Stimulated activated naive B cell treated with anti-CD40 and anti-IgM and Interleukin-4, amounts not matched to agents 10 μg/mL and 1 μg/mL and 100 μg/mL, for 72 hours (primary cell): ENCODE results near the gene REC8.

Experiments used
- ATAC-seq, 2 donors: fragments of 150-1000 bp; cut with Tn5 transposase; replicated peaks; 2 replicates each; pipeline ENCODE4 v1.10.0; 2021; ENCODE audit warnings: moderate library complexity in 1 of 2
- DNase-seq: peaks from one replicate; pipeline ENCODE4 v3.0.0; 2021
- H3K27ac Mint-ChIP-seq: one replicate; pipeline ENCODE4 v1.8.0; 2022; ENCODE audit warnings: mild to moderate bottlenecking, mixed read lengths
- H3K27me3 Mint-ChIP-seq, 2 donors: one replicate each; pipeline ENCODE4 v1.8.0; 2022; ENCODE audit warnings: mixed read lengths in 2 of 2
- H3K36me3 Mint-ChIP-seq, 2 donors: one replicate each; pipeline ENCODE4 v1.8.0; 2022; ENCODE audit warnings: mixed read lengths in 2 of 2, mild to moderate bottlenecking in 1 of 2
- H3K4me1 Mint-ChIP-seq, 2 donors: one replicate each; pipeline ENCODE4 v1.8.0; 2022; ENCODE audit warnings: mixed read lengths in 2 of 2, mild to moderate bottlenecking in 1 of 2
- H3K4me3 Mint-ChIP-seq, 2 donors: one replicate each; pipeline ENCODE4 v1.8.0; 2022; ENCODE audit warnings: mild to moderate bottlenecking in 2 of 2, mixed read lengths in 2 of 2, moderate library complexity in 1 of 2
- H3K9me3 Mint-ChIP-seq, 2 donors: one replicate each; pipeline ENCODE4 v1.8.0; 2022; ENCODE audit warnings: mixed read lengths in 2 of 2, mild to moderate bottlenecking in 1 of 2

REC8 gene

DNA sequence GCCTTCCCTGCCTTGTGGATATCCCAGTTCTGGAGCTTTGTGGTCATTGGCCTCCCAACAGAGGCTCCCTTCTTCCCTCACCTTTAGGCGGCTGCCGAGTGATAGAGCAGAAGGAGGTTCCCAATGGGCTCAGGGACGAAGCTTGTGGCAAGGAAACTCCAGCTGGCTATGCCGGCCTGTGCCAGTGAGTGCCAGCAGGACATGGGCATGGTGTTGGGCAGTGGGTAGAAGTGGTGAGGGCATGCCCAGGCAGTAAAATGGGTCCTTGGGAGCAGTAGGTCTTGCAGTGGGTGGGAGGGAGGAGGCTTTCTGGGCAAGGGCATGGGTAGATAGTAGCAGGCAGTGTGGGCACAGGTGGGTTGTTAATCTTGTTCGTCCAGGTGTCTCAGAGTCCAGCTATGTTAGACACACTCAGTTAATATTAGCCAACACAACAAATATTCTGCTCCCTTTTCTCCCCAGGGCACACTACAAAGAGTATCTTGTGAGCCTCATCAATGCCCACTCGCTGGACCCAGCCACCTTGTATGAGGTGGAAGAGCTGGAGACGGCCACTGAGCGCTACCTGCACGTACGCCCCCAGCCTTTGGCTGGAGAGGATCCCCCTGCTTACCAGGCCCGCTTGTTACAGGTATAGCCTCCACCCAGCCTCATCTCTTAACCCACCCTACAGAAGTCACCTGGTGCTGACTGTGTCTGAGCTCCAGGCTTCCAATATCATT, 11.9 kb upstream of the REC8 start:
- Mint-ChIP-seq H3K4me3 (no peak overlapping the region), H3K4me1 (peaks cover 36 to 51% of the 10 kb centered on the region in 2 donors)

DNA sequence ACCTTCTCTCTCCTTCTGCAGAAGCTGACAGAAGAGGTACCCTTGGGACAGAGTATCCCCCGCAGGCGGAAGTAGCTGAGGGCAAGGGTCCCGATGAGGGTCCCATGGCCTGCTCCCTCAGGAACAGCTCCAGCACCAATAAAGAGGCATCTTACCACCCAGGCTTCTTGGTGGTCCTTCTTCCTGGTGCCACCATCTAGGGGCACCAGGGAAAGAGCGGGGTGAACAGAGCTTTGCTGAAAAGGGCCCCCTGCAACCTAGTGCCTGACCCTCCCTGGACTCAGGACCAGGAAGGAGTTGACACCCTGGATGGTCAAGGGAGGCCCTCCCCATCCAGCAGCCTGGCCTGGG, 11.4 kb upstream of the REC8 start:
- no peak for ATAC-seq
- Mint-ChIP-seq H3K4me1 (peaks cover 39 to 57% of the 10 kb centered on the region in 2 donors), H3K27me3 (no peaks in the 10 kb centered on the region), H3K4me3 (no peak overlapping the region), H3K36me3 (peaks cover 69 to 74% of the 10 kb centered on the region in 2 donors), H3K27ac (peak overlapping the region; percentile 94), H3K9me3 (no peaks in the 10 kb centered on the region)
- DNase-seq, result no peak

More for the DNA sequence above, 11.9 kb upstream of the REC8 start:
- Mint-ChIP-seq H3K27ac (peak overlapping the region; percentile 94), H3K9me3 (no peaks in the 10 kb centered on the region), H3K36me3 (peaks cover 69 to 73% of the 10 kb centered on the region in 2 donors), H3K27me3 (no peaks in the 10 kb centered on the region)
- ATAC-seq (no peak), DNase-seq (no peak)

DNA sequence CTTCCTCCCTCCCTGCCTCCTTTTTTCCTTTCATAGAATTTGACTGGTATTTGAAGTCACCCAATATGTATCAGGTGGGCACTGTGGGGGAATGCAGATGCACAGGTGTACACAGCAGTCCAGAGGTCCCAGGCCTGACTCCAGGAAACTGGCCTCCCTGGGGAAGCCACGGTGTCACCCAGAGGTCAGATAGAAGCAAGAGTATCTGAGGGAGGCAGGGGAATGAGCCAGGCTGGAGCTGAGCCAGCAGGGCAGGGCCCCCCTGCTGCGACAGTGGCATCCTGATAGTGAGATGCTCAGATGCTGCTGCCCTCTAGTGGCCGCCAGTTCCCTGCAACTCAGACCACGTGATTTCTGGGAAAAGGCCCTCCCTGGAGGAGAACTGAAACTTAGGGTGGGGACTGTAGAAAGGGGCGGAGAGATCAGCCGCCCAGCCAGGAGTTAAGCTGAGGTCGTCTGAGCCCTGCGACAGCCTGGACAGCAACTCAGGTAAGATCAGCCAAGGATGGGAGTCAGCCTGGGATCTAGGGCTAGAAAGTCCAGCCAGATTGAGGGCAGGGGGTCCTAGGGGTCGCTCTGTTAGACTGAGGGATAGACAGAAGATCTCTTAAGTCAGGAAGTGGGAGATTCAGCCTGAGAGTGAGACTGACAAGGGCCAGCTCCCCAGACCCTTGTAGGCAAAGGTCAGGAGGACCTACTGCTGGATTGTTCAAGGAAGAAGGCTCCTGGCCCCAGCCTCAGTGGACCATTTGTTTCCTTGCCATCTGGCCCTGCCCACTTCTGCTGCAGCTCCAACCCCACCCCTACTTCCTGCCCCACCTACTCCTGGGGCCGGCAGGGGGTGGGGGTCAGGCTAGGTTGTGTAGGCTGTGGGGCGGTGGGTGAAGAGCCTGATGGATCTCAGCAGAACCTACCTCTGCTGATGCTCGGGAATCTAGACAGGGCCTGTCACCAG, 10.8 kb upstream of the REC8 start, which contains the start of gene IRF9:
Gene IRF9, plus strand, starts transcription at position 416 of the 955 bp plus-strand sequence. CDS start 880 bp downstream, outside the sequence.
- Mint-ChIP-seq H3K36me3 (peaks cover 69 to 74% of the 10 kb centered on the region in 2 donors), H3K9me3 (no peaks in the 10 kb centered on the region), H3K4me3 (peak within 1 kb of the TSS; percentile 88 to 91), H3K27me3 (no peaks in the 10 kb centered on the region), H3K27ac (peak within 1 kb of the TSS; percentile 94), H3K4me1 (peaks cover 40 to 61% of the 10 kb centered on the region in 2 donors)
- DNase-seq (peak; percentile 93), ATAC-seq (peak; percentile 97)

DNA sequence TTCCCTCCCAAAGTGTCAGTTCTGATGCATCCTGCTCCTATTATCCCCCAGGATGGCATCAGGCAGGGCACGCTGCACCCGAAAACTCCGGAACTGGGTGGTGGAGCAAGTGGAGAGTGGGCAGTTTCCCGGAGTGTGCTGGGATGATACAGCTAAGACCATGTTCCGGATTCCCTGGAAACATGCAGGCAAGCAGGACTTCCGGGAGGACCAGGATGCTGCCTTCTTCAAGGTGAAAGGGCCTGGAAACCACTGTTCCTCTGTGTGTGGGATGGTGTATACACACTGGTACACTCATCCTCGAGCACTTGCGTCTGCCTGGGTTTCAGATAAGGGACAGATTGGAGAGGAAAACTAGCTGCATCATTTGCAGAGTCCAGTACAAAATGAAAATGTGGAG, 9.8 kb upstream of the REC8 start:
- H3K9me3 Mint-ChIP-seq, result no peaks in the 10 kb centered on the region
- peak overlapping the region; percentile 94 for H3K27ac Mint-ChIP-seq
- ATAC-seq (no peak), DNase-seq (no peak)
- H3K36me3 Mint-ChIP-seq, result peaks cover 73 to 78% of the 10 kb centered on the region in 2 donors
- peak overlapping the region; percentile 88 to 91 for H3K4me3 Mint-ChIP-seq
- H3K4me1 Mint-ChIP-seq, result peaks cover 37 to 66% of the 10 kb centered on the region in 2 donors
- no peaks in the 10 kb centered on the region for H3K27me3 Mint-ChIP-seq

DNA sequence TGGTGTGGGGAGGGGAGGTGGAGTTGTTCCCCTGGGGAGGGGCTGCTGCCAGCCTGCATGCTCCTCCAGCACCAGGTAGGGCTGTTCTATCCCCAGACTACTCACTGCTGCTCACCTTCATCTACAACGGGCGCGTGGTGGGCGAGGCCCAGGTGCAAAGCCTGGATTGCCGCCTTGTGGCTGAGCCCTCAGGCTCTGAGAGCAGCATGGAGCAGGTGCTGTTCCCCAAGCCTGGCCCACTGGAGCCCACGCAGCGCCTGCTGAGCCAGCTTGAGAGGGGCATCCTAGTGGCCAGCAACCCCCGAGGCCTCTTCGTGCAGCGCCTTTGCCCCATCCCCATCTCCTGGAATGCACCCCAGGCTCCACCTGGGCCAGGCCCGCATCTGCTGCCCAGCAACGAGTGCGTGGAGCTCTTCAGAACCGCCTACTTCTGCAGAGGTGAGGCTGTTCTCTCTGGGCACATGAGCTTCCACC, 7.3 kb upstream of the REC8 start:
- Mint-ChIP-seq H3K27me3 (no peaks in the 10 kb centered on the region), H3K9me3 (no peaks in the 10 kb centered on the region), H3K4me1 (peaks cover 42 to 65% of the 10 kb centered on the region in 2 donors), H3K4me3 (no peak overlapping the region), H3K36me3 (peaks cover 72 to 80% of the 10 kb centered on the region in 2 donors), H3K27ac (peak overlapping the region; percentile 34)
- DNase-seq (no peak), ATAC-seq (no peak)

DNA sequence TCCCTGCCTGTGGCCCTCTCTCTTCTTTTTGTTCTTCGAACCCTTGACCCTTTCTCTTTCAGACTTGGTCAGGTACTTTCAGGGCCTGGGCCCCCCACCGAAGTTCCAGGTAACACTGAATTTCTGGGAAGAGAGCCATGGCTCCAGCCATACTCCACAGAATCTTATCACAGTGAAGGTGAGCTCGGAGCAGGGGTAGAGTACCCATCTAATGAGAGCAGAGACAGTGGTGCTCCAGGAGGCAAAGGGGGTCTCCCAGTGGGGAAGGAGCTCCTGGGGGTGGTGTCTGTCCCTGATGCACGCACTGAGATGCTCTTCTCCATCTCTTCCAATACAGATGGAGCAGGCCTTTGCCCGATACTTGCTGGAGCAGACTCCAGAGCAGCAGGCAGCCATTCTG, 6.1 kb upstream of the REC8 start:
- Mint-ChIP-seq H3K27me3 (no peaks in the 10 kb centered on the region), H3K4me3 (no peak overlapping the region), H3K9me3 (no peaks in the 10 kb centered on the region), H3K36me3 (peaks cover 65 to 74% of the 10 kb centered on the region in 2 donors), H3K27ac (peak overlapping the region; percentile 82), H3K4me1 (peaks cover 34 to 54% of the 10 kb centered on the region in 2 donors)
- no peak for ATAC-seq
- DNase-seq, result no peak

DNA sequence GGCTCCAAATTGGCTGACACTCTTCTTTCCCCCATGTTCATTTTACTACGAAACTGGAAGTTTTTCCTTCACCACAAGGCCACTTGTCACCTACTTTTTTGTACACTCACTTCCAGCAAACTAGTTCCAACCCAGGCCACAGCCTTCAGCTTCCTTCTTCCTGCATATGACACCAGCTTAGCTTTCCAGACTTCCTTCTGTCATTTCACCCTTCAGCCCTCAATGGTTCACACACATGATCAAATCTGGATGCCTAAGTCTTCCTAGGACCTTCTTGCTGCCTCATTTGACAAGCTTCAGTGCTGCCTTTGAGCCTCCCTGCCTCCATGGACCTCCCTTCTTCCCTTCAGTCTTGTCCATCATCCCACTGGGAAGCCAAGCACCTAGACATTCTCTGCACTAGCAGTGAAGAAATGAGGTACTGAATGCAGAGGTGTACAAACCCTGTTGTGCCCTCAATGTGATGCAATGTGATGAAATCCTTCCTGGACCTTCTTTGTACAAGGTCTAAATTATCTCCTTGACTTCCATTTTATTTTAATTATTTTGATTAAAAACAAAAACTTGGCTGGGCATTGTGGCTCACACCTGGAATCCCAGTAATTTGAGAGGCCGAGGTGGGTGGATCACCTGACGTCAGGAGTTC, 4.3 kb upstream of the REC8 start:
- H3K27ac Mint-ChIP-seq, result peak overlapping the region; percentile 37
- no peak overlapping the region for H3K4me3 Mint-ChIP-seq
- H3K36me3 Mint-ChIP-seq, result peaks cover 58 to 65% of the 10 kb centered on the region in 2 donors
- H3K27me3 Mint-ChIP-seq, result no peaks in the 10 kb centered on the region
- peaks cover 36 to 57% of the 10 kb centered on the region in 2 donors for H3K4me1 Mint-ChIP-seq
- ATAC-seq (no peak), DNase-seq (no peak)
- H3K9me3 Mint-ChIP-seq, result no peaks in the 10 kb centered on the region

DNA sequence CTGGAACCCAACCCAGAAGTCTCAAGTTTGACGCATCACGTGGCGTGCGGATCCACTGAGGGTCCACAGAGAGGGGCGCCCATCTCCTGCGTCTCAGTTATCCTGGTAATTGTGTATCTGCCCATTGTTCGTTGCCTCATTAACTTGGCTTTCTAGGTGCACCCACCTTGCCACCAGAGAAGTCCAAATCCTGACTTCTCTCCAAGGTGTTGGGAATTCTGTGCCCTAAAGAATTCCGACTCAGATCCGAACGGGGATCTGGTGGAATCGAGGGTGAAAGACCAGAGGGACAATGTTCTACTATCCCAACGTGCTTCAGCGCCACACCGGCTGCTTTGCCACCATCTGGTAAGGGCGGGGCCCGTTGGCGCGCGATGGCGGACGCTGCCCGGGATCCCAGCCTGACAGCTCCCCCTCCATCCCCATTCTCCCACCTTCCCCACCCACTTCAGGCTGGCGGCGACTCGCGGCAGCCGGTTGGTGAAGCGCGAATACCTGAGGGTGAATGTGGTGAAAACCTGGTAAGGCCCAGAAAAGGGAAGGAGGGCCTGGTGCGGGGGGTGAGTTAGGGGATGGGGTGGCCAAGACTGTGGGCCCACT, 481 bp downstream of the REC8 start:
- peak overlapping the region; percentile 84 to 99 for H3K4me3 Mint-ChIP-seq
- H3K36me3 Mint-ChIP-seq, result peaks cover 24 to 29% of the 10 kb centered on the region in 2 donors
- ATAC-seq (no peak), DNase-seq (no peak)
- H3K9me3 Mint-ChIP-seq, result no peaks in the 10 kb centered on the region
- H3K27ac Mint-ChIP-seq, result no peak overlapping the region
- H3K4me1 Mint-ChIP-seq, result peaks cover 15 to 26% of the 10 kb centered on the region in 2 donors
- H3K27me3 Mint-ChIP-seq, result no peaks in the 10 kb centered on the region

DNA sequence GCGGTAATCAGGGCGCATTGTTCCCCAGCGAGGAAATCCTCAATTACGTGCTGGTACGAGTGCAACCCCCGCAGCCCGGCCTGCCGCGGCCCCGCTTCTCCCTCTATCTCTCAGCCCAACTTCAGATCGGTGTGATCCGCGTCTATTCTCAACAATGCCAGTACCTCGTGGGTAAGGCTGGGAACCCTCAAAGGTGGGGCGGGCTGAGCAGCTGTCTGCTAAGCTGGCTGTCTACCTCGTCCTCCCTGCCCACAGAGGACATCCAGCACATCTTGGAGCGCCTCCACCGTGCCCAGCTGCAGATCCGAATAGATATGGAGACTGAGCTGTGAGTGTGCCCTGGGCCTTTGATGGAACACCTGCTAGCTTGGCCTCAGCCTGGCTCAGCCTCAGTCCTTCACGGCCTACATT, 996 bp downstream of the REC8 start:
- peaks cover 20 to 27% of the 10 kb centered on the region in 2 donors for H3K36me3 Mint-ChIP-seq
- H3K4me3 Mint-ChIP-seq, result peak overlapping the region; percentile 25 to 99
- no peak for ATAC-seq
- H3K27ac Mint-ChIP-seq, result peak overlapping the region; percentile 39
- peaks cover 11 to 26% of the 10 kb centered on the region in 2 donors for H3K4me1 Mint-ChIP-seq
- no peaks in the 10 kb centered on the region for H3K27me3 Mint-ChIP-seq
- no peak for DNase-seq
- H3K9me3 Mint-ChIP-seq, result no peaks in the 10 kb centered on the region

DNA sequence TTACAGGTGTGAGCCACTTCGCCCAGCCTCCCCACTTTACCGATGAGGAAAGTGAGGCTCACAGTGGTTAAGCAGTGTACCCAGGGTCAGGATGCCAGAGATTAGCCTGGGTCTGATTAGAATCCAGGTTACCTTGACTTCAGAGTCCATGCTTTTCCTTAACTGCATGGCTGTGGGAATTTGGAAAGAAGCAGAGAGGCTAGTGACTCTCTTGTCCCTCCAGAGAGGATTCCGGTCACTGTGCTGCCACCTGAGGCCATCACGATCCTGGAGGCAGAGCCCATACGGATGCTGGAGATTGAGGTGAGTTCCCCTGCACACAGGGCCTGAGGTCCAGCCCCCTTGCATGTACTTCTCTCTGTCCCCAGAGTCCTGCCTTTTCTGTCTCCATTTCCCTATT, 4.7 kb downstream of the REC8 start:
- DNase-seq (no peak), ATAC-seq (no peak)
- H3K27ac Mint-ChIP-seq, result no peak overlapping the region
- H3K27me3 Mint-ChIP-seq, result no peaks in the 10 kb centered on the region
- peaks cover 29 to 39% of the 10 kb centered on the region in 2 donors for H3K36me3 Mint-ChIP-seq
- no peaks in the 10 kb centered on the region for H3K9me3 Mint-ChIP-seq
- no peak overlapping the region for H3K4me3 Mint-ChIP-seq
- H3K4me1 Mint-ChIP-seq, result peaks cover 21 to 41% of the 10 kb centered on the region in 2 donors

DNA sequence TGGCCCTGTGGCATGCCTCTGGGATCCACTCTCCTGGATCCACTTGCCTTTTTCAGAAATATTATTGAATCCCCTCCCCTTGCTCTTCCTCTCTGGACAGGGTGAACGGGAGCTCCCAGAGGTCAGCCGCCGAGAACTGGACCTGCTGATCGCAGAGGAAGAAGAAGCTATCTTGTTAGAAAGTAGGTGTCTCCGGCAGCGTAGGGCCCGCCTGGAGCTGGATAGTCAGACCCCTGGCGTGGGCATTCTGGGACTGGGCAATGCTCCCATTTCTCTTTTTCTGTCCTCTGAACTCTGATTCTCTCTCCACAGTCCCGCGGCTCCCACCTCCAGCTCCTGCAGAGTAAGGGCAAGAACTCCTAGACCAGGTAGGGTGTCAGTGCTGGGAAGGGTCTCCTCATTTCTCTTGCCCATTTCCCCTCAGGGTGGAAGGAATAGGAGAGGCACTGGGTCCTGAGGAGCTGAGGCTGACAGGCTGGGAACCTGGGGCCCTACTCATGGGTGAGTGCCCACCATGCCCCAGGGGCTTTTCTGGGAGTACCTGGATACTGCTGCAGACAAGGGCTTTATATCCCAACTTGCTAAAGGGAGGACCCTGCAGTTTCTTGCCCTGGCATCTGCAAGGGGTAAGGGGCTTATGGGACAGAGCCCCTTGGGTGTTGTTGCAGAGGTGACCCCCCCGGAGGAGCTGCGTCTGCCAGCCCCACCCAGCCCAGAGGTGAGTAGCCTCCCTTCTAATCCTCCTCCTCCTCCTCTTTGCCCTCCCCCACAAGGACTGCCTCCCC, 5.4 kb downstream of the REC8 start:
- ATAC-seq, result no peak
- Mint-ChIP-seq H3K27ac (peak overlapping the region; percentile 1), H3K27me3 (no peaks in the 10 kb centered on the region), H3K9me3 (no peaks in the 10 kb centered on the region), H3K36me3 (peaks cover 30 to 44% of the 10 kb centered on the region in 2 donors), H3K4me1 (peaks cover 17 to 35% of the 10 kb centered on the region in 2 donors), H3K4me3 (no peak overlapping the region)
- no peak for DNase-seq

DNA sequence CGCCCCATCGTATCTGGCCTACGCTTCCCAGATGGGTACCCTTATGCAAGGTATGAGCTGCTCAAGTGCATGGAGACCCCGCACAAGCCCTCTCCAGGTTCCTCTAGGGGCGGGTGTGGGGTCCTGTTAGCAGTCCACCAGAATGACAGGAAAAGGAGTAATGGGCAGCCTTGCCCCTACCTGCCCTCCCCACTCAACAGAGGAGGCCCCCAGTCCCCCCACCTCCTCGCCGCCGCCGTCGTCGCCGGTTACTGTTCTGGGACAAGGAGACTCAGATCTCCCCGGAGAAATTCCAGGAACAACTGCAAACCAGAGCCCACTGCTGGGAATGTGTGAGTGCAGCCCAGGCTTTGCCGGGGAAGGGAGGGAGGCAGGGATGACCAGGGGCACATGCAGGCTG, 6.0 kb downstream of the REC8 start:
- no peak overlapping the region for H3K4me3 Mint-ChIP-seq
- DNase-seq (no peak), ATAC-seq (no peak)
- no peaks in the 10 kb centered on the region for H3K9me3 Mint-ChIP-seq
- no peaks in the 10 kb centered on the region for H3K27me3 Mint-ChIP-seq
- H3K27ac Mint-ChIP-seq, result no peak overlapping the region
- H3K4me1 Mint-ChIP-seq, result peaks cover 15 to 28% of the 10 kb centered on the region in 2 donors
- H3K36me3 Mint-ChIP-seq, result peaks cover 35 to 49% of the 10 kb centered on the region in 2 donors
